HG03558 (cell line): ENCODE results near the gene SFPQ.

Experiments
- ATAC-seq: cut with Tn5 transposase; IDR thresholded peaks from one replicate; pipeline ENCODE4 v1.9.1; 2021; ENCODE audit warnings: moderate number of reproducible peaks; ENCODE audit not compliant: unreplicated experiment; ENCODE audit errors: extremely low read depth

The SFPQ gene

GRCh38 chr1:35188578-35189392 is 4.2 kb downstream of the SFPQ start:
- ATAC-seq: no peak

- no peak for ATAC-seq
Observed at GRCh38 chr1:35187816-35188342, 5.1 kb downstream of the SFPQ start.

- ATAC-seq: no peak
Observed at GRCh38 chr1:35186239-35186638, 6.7 kb downstream of the SFPQ start.

- ATAC-seq: no peak
Observed at GRCh38 chr1:35185200-35185599, 7.7 kb downstream of the SFPQ start.

- ATAC-seq: no peak
Observed at GRCh38 chr1:35184495-35185199, 8.3 kb downstream of the SFPQ start.

- ATAC-seq: no peak
Observed at GRCh38 chr1:35181790-35182455, 11.0 kb downstream of the SFPQ start.

GRCh38 chr1:35180776-35181374 is 12.1 kb downstream of the SFPQ start:
- ATAC-seq: no peak

GRCh38 chr1:35179908-35180307 is 13.0 kb downstream of the SFPQ start:
- no peak for ATAC-seq

- no peak for ATAC-seq
Observed at GRCh38 chr1:35178874-35179380, 14.0 kb downstream of the SFPQ start.

- ATAC-seq: no peak
Observed at GRCh38 chr1:35178295-35178695, 14.7 kb downstream of the SFPQ start.

- no peak for ATAC-seq
Observed at GRCh38 chr1:35177237-35177786, 15.6 kb downstream of the SFPQ start.

- ATAC-seq: no peak
Observed at GRCh38 chr1:35175602-35176001, 17.3 kb downstream of the SFPQ start.

- no peak for ATAC-seq
Observed at GRCh38 chr1:35175098-35175576, 17.8 kb downstream of the SFPQ start.

GRCh38 chr1:35173909-35174540 is 18.9 kb downstream of the SFPQ start:
- no peak for ATAC-seq

GRCh38 chr1:35173491-35173890 is 19.5 kb downstream of the SFPQ start:
- no peak for ATAC-seq

- ATAC-seq: no peak
Observed at GRCh38 chr1:35172022-35172421, 20.9 kb downstream of the SFPQ start.

GRCh38 chr1:35171579-35171978 is 21.4 kb downstream of the SFPQ start:
- ATAC-seq: no peak

GRCh38 chr1:35164893-35165292 is 28.1 kb downstream of the SFPQ start:
- ATAC-seq: no peak

- no peak for ATAC-seq
Observed at GRCh38 chr1:35151220-35151619, 41.7 kb downstream of the SFPQ start.
